Measurements from ENCODE around the gene UBN1. TPM values are rescaled to one million over a fixed set of nuclear protein-coding genes. Genes with fewer than 3 reads are reported as not detected.

Gene UBN1
- polyA plus RNA-seq, 3 donors, result 5.3 to 24.5 (median 7.3) TPM

GRCh38 chr16:4855804-4856203, 8.5 kb downstream of the UBN1 start:
- Histone ChIP-seq H2AFZ (ENCODE audit: insufficient read depth, low read depth, low read length, poor library complexity, severe bottlenecking) (no peak overlapping the region), H3K79me2 (ENCODE audit: insufficient read depth, low read length) (peaks cover 84% of the 10 kb centered on the region), H3K27ac (ENCODE audit: low read depth in 1 of 2, low read length in 2 of 2) (no peak overlapping the region), H3K4me3 (replicated peaks in 1 of 3; ENCODE audit: low read depth in 2 of 3, low read length in 3 of 3) (no peak overlapping the region), H4K20me1 (ENCODE audit: insufficient read depth, low read length) (peaks cover 77% of the 10 kb centered on the region), H3K27me3 (ENCODE audit: control insufficient read depth in 2 of 2, insufficient read depth in 2 of 2, low read length in 2 of 2) (no peaks in the 10 kb centered on the region), H3K9ac (ENCODE audit: insufficient read depth, low read length, poor library complexity, severe bottlenecking) (no peak overlapping the region), H3K4me2 (replicated peaks; ENCODE audit: extremely low read depth, low read length, poor library complexity, severe bottlenecking) (no peak overlapping the region), H3K36me3 (replicated peaks in 1 of 2; ENCODE audit: control insufficient read depth in 1 of 2, insufficient read depth in 2 of 2, low read length in 2 of 2) (peaks cover 72 to 83% of the 10 kb centered on the region in 2 donors), H3K9me3 (replicated peaks in 1 of 2; ENCODE audit: control insufficient read depth in 1 of 2, insufficient read depth in 1 of 2, low read length in 2 of 2) (no peaks in the 10 kb centered on the region), H3K4me1 (ENCODE audit: control insufficient read depth in 1 of 2, insufficient read depth in 2 of 2, low read length in 2 of 2) (peaks cover 11 to 21% of the 10 kb centered on the region in 2 donors)
- Mint-ChIP-seq H3K27me3 (ENCODE audit: low read depth in 3 of 3) (peaks cover 0 to 2% (median 0%) of the 10 kb centered on the region in 3 donors), H3K9me3 (peaks cover 0 to 1% (median 0%) of the 10 kb centered on the region in 7 donors), H3K4me3 (no peak overlapping the region), H3K27ac (no peak overlapping the region), H3K36me3 (peaks cover 69 to 78% of the 10 kb centered on the region in 2 donors), H3K4me1 (peaks cover 20% of the 10 kb centered on the region)
- intact Hi-C loops (cut with micrococcal nuclease), result no loop called here
- no peak for DNase-seq
- TF ChIP-seq CTCF (IDR thresholded peaks at IDR 0.05), result no peak
- WGBS (ENCODE audit: insufficient coverage), result 100% methylated on average over 1 of the region's 2 CpGs

- Histone ChIP-seq H2AFZ (ENCODE audit: insufficient read depth, low read depth, low read length, poor library complexity, severe bottlenecking) (no peak overlapping the region), H3K4me1 (ENCODE audit: control insufficient read depth in 1 of 2, insufficient read depth in 2 of 2, low read length in 2 of 2) (peaks cover 7 to 8% of the 10 kb centered on the region in 2 donors), H3K4me3 (replicated peaks in 1 of 3; ENCODE audit: low read depth in 2 of 3, low read length in 3 of 3) (no peak overlapping the region), H3K27me3 (ENCODE audit: control insufficient read depth in 2 of 2, insufficient read depth in 2 of 2, low read length in 2 of 2) (no peaks in the 10 kb centered on the region), H3K9me3 (replicated peaks in 1 of 2; ENCODE audit: control insufficient read depth in 1 of 2, insufficient read depth in 1 of 2, low read length in 2 of 2) (no peaks in the 10 kb centered on the region), H3K4me2 (replicated peaks; ENCODE audit: extremely low read depth, low read length, poor library complexity, severe bottlenecking) (no peak overlapping the region), H3K79me2 (ENCODE audit: insufficient read depth, low read length) (peaks cover 82% of the 10 kb centered on the region), H4K20me1 (ENCODE audit: insufficient read depth, low read length) (peaks cover 81% of the 10 kb centered on the region), H3K36me3 (replicated peaks in 1 of 2; ENCODE audit: control insufficient read depth in 1 of 2, insufficient read depth in 2 of 2, low read length in 2 of 2) (peaks cover 93 to 100% of the 10 kb centered on the region in 2 donors), H3K9ac (ENCODE audit: insufficient read depth, low read length, poor library complexity, severe bottlenecking) (no peak overlapping the region), H3K27ac (ENCODE audit: low read depth in 1 of 2, low read length in 2 of 2) (no peak overlapping the region)
- no peak for TF ChIP-seq CTCF (IDR thresholded peaks at IDR 0.05)
- peaks cover 0 to 1% (median 0%) of the 10 kb centered on the region in 7 donors for H3K9me3 Mint-ChIP-seq
- 89% methylated on average over 17 of the region's 17 CpGs for WGBS (ENCODE audit: insufficient coverage)
- no peak overlapping the region for H3K4me3 Mint-ChIP-seq
- peak overlapping the region in 6 of 7 donors; percentile 10 to 82 (median 54) for H3K27ac Mint-ChIP-seq
- H3K27me3 Mint-ChIP-seq (ENCODE audit: low read depth in 3 of 3), result peaks cover 0 to 2% (median 0%) of the 10 kb centered on the region in 3 donors
- peaks cover 74 to 93% of the 10 kb centered on the region in 2 donors for H3K36me3 Mint-ChIP-seq
- peaks cover 20% of the 10 kb centered on the region for H3K4me1 Mint-ChIP-seq
- intact Hi-C loops (cut with micrococcal nuclease), result no loop called here
- no peak for DNase-seq
Measured at GRCh38 chr16:4859190-4859899, 12.1 kb downstream of the UBN1 start.
